HUES6 (cell line): ENCODE measurements around the gene MDM2.

Experiments used
- H3K27ac ChIP-seq: 2 replicates; pipeline ENCODE4 v1.7.0; 2013; ENCODE audit warnings: low read depth, mild to moderate bottlenecking, low read length, inconsistent platforms
- H3K27me3 ChIP-seq: 2 replicates; pipeline ENCODE4 v1.6.1; 2013; ENCODE audit warnings: low read length; ENCODE audit not compliant: control insufficient read depth, insufficient read depth
- H3K36me3 ChIP-seq: 2 replicates; pipeline ENCODE4 v1.6.1; 2013; ENCODE audit warnings: low read length; ENCODE audit not compliant: control insufficient read depth, insufficient read depth
- H3K4me1 ChIP-seq: 2 replicates; pipeline ENCODE4 v1.6.1; 2013; ENCODE audit warnings: low read length; ENCODE audit not compliant: control insufficient read depth, insufficient read depth
- H3K4me3 ChIP-seq: 2 replicates; pipeline ENCODE4 v1.5.1; 2013; ENCODE audit warnings: low read depth, low read length
- H3K9ac ChIP-seq: one replicate; pipeline ENCODE4 v1.6.1; 2013; ENCODE audit warnings: mild to moderate bottlenecking, low read length
- H3K9me3 ChIP-seq: 2 replicates; pipeline ENCODE4 v1.6.1; 2013; ENCODE audit warnings: low read depth, low read length; ENCODE audit not compliant: control insufficient read depth, insufficient read depth

Gene MDM2

GRCh38 chr12:68884251-68884650, 76.3 kb downstream of the MDM2 start:
- H3K9ac ChIP-seq = no peak overlapping the region
- H3K4me3 ChIP-seq = no peak overlapping the region
- no peaks in the 10 kb centered on the region for H3K27me3 ChIP-seq
- peaks cover 3% of the 10 kb centered on the region; the same call in 1 of the 2 replicates for H3K9me3 ChIP-seq
- no peaks in the 10 kb centered on the region for H3K36me3 ChIP-seq
- H3K27ac ChIP-seq = no peak overlapping the region
- no peaks in the 10 kb centered on the region; the same call in 1 of the 2 replicates for H3K4me1 ChIP-seq

DNA sequence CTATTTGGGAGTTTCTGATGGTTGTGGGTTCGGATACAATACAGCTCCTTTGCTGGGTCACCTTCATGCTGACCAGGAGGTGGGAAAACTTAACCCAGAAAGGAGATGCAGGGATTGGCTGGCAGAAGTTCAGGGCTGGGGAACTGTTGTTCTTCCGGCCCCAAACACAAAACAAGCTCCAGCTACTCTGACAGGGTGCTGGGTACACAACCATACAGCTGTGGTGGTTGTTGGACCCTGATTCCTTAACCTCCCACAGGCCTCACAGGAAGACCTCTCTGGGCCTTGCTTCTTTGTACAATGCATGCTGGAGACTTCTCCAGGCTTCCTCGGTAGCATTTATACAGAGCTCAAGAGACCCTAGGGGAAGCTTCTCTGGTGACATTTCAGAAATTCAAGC, 77.4 kb downstream of the MDM2 start:
- H3K27ac ChIP-seq = no peak overlapping the region
- no peak overlapping the region for H3K4me3 ChIP-seq
- peaks cover 3% of the 10 kb centered on the region; the same call in 1 of the 2 replicates for H3K9me3 ChIP-seq
- H3K27me3 ChIP-seq = no peaks in the 10 kb centered on the region
- no peak overlapping the region for H3K9ac ChIP-seq
- H3K4me1 ChIP-seq = no peaks in the 10 kb centered on the region; the same call in 1 of the 2 replicates
- no peaks in the 10 kb centered on the region for H3K36me3 ChIP-seq

DNA sequence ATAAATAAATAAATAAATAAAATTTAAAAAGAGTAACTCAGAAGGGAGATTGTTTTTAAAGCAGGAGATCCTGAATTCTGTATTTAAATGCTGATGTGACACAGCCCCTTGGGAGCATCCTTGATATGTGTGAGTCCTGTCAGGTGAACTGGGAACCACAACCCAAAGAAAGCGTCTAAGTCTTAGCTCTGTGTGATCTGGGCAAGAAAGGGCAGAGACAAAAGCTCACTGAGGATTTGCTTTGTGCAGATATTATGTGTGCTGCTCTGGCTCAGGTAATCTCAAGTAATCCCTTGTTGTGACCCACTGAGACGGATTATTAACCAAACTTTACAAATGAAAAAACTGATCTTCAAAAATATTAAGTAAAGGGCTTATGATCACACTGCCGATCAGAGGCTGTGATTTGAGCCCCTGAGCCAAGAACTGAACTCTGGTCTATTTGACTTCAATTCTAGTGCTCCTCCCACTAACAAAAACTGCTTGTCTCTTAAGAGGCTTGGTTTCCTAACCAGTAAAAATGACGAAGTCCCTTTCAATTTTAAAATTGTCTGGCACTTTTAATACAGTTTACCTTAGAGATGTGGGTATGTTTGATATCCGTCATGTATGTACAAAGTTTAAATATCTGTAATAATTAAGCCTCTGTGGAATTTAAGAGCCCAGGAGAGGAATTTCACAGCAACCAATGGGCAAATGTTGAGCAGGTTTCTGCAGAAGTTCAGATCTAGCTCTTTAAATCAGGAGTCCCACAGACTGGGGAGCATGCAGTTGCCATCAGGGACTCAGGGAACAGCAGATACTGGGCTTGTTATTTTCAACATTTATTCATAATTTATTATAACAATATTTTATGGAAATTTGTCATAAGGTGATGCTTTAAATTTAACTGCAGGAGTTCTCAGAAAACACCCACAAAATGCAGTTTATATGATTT, 78.9 kb downstream of the MDM2 start:
- H3K36me3 ChIP-seq = no peaks in the 10 kb centered on the region
- no peaks in the 10 kb centered on the region for H3K27me3 ChIP-seq
- no peak overlapping the region for H3K9ac ChIP-seq
- H3K9me3 ChIP-seq = peaks cover 3% of the 10 kb centered on the region; the same call in 1 of the 2 replicates
- H3K27ac ChIP-seq = no peak overlapping the region
- H3K4me1 ChIP-seq = no peaks in the 10 kb centered on the region; the same call in 1 of the 2 replicates
- no peak overlapping the region for H3K4me3 ChIP-seq

DNA sequence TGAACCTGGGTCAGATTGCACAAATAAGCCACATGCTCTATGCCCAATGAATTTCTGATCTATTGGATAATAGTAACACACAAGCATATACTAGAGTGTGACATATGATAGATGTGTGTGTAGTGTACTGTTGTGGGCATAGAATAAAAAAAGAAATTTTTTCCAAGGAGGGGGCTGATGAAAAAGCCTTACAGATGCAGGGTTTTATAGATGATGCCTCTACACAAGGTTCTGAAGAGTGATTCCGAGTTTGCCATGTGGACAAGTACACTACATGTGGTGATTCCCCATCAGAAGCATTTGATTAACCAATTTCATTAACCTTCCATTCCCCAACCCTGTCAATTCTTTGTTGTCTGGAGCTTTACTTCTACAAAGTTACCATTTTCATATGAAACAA, 79.7 kb downstream of the MDM2 start:
- H3K36me3 ChIP-seq = no peaks in the 10 kb centered on the region
- H3K9me3 ChIP-seq = no peaks in the 10 kb centered on the region
- no peak overlapping the region for H3K27ac ChIP-seq
- H3K4me1 ChIP-seq = no peaks in the 10 kb centered on the region; the same call in 1 of the 2 replicates
- no peaks in the 10 kb centered on the region for H3K27me3 ChIP-seq
- H3K4me3 ChIP-seq = no peak overlapping the region
- no peak overlapping the region for H3K9ac ChIP-seq

DNA sequence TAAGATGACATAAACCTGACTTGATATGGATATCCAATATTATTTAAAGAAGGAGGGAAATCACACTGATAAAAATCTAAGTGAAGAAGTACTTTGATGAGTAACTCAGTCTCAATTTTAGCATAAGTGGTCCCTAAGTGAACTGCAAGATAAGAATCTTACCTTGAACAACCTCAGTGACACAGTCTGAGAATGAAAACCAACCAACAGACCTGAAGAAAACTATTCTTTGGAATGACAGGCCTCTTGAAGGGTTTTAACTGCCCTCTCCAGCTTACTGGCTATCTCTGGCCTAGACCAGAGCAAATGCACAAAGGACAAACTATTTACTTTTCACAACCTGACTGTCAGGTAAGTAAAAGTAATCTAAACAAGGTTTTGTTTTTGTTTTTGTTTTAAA, 80.3 kb downstream of the MDM2 start:
- no peaks in the 10 kb centered on the region; the same call in 1 of the 2 replicates for H3K4me1 ChIP-seq
- H3K27me3 ChIP-seq = no peaks in the 10 kb centered on the region
- no peak overlapping the region for H3K9ac ChIP-seq
- H3K36me3 ChIP-seq = no peaks in the 10 kb centered on the region
- H3K27ac ChIP-seq = no peak overlapping the region
- no peak overlapping the region for H3K4me3 ChIP-seq
- H3K9me3 ChIP-seq = no peaks in the 10 kb centered on the region

DNA sequence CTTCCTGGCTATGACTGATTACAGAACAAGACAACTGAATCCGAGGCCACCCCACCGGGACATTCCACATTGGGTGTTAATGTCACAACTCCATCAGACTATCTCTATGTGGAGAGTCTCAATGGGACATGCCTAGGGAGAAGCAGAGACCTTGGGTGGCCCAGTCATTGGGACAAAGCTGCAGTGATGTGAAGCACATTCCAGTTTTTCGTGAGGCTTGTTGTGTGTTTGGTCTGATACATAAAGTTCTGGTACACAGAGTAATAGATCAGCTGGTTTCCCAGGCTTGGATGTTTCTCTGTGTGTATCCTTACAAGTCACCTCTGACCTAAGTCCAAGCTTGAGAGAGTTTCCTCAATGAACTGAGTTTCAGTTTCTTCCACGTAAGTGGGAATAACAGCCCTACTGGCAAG, 82.7 kb downstream of the MDM2 start:
- H3K9me3 ChIP-seq = no peaks in the 10 kb centered on the region
- no peak overlapping the region for H3K4me3 ChIP-seq
- no peak overlapping the region for H3K9ac ChIP-seq
- H3K36me3 ChIP-seq = no peaks in the 10 kb centered on the region
- H3K27ac ChIP-seq = no peak overlapping the region
- H3K4me1 ChIP-seq = no peaks in the 10 kb centered on the region
- no peaks in the 10 kb centered on the region for H3K27me3 ChIP-seq

- no peak overlapping the region for H3K4me3 ChIP-seq
- H3K9me3 ChIP-seq = no peaks in the 10 kb centered on the region
- H3K36me3 ChIP-seq = no peaks in the 10 kb centered on the region
- no peak overlapping the region for H3K27ac ChIP-seq
- H3K27me3 ChIP-seq = no peaks in the 10 kb centered on the region
- no peaks in the 10 kb centered on the region for H3K4me1 ChIP-seq
- no peak overlapping the region for H3K9ac ChIP-seq
Observed at GRCh38 chr12:68891141-68891540, 83.2 kb downstream of the MDM2 start.

DNA sequence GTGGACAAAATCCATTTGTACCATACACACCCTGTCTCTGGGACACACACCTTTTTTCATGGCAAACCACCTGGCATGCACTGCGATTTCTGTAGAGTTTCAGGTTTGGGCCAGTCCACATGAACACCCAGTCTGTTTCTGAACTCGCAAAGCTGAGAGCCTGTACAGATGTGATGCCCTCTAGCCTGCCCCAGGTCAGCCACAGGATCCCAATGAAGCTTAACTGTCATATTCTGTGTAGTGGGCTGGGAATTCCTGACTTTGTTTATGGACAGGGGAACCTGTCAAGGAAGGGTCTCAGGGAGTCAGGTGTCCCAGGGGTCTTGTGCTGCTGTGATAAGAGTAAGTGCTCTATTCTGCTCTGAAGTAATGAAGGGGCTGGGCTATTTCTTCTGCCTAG, 85.2 kb downstream of the MDM2 start:
- Histone ChIP-seq H3K9ac (no peak overlapping the region), H3K4me1 (no peaks in the 10 kb centered on the region), H3K4me3 (no peak overlapping the region), H3K9me3 (no peaks in the 10 kb centered on the region), H3K36me3 (no peaks in the 10 kb centered on the region), H3K27ac (no peak overlapping the region), H3K27me3 (no peaks in the 10 kb centered on the region)

- Histone ChIP-seq H3K27me3 (no peaks in the 10 kb centered on the region), H3K36me3 (no peaks in the 10 kb centered on the region), H3K9me3 (no peaks in the 10 kb centered on the region), H3K4me3 (no peak overlapping the region), H3K4me1 (no peaks in the 10 kb centered on the region), H3K9ac (no peak overlapping the region), H3K27ac (no peak overlapping the region)
Observed at GRCh38 chr12:68893741-68894140, 85.8 kb downstream of the MDM2 start.

- H3K9me3 ChIP-seq = no peaks in the 10 kb centered on the region
- H3K36me3 ChIP-seq = no peaks in the 10 kb centered on the region
- no peak overlapping the region for H3K9ac ChIP-seq
- H3K27me3 ChIP-seq = no peaks in the 10 kb centered on the region
- H3K4me1 ChIP-seq = no peaks in the 10 kb centered on the region
- no peak overlapping the region for H3K4me3 ChIP-seq
- no peak overlapping the region for H3K27ac ChIP-seq
Observed at GRCh38 chr12:68894276-68894855, 86.4 kb downstream of the MDM2 start.

DNA sequence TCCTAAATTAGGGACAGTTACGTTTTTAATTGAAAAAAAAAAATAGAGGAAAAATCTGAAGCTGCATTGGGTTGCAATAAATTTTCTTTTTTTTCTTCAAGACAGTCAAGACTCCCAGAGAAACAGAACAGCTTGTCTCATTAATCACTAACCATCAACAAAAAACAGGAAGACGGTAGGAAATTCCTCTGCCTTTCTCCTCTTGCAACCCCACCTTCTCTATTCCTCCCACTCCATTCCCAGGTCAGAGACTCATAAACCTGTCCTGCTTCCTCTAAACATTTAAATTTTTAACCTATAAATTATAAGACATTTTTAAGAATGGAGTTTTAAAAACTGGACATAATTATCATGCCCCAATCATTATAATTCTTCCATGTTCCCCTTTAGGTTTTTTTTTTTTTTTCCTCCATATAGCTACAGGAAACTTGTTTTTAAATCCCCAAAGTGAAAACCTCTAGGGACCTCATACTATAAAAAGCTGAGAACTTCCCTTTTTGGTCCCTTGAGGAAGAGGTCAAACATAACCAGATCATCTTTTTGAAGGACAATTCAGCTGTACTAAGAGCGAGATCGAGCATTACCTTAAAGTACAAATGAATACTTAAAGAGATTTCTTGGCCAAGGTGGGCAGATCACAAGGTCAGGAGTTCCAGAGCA, 89.0 kb downstream of the MDM2 start:
- Histone ChIP-seq H3K9ac (no peak overlapping the region), H3K36me3 (no peaks in the 10 kb centered on the region), H3K9me3 (no peaks in the 10 kb centered on the region), H3K27ac (no peak overlapping the region), H3K4me3 (no peak overlapping the region), H3K27me3 (no peaks in the 10 kb centered on the region), H3K4me1 (no peaks in the 10 kb centered on the region)
